Heart right ventricle (tissue), 16 donors: ENCODE measurements around the gene CNOT4. TPM values are rescaled to one million over a fixed set of nuclear protein-coding genes. Genes with fewer than 3 reads are reported as not detected.
"Not testable (repeated sequence)": the region's sequence is repeated elsewhere in the genome, so short reads cannot be mapped to it uniquely, and the experiment has no call there.

Experiments used
- ATAC-seq, 8 donors: fragments of 200-7000 bp; cut with Tn5 transposase; one replicate each; pipeline ENCODE4 v1.9.1; 2020; ENCODE audit warnings: mild to moderate bottlenecking in 8 of 8, moderate library complexity in 8 of 8, moderate number of reproducible peaks in 1 of 8
- DNase-seq, 2 donors: peaks; one replicate each; pipeline ENCODE4 v3.0.0-alpha.2; 2020
- H3K27ac ChIP-seq, 10 donors: fragments of 200-600 bp; sonication (generic) in 2 of 10; one replicate each; pipeline versions ENCODE4 v1.5.0 to v1.8.0; 2020 to 2022; ENCODE audit warnings: mild to moderate bottlenecking in 3 of 10
- H3K27me3 ChIP-seq, 7 donors: fragments of 200-600 bp; one replicate each; pipeline ENCODE4 v1.8.0; 2021 to 2022; ENCODE audit warnings: mild to moderate bottlenecking in 2 of 7
- H3K36me3 ChIP-seq, 9 donors: fragments of 200-600 bp; sonication (generic) in 1 of 9; one replicate each; pipeline versions ENCODE4 v1.5.0 to v1.8.0; 2020 to 2022; ENCODE audit warnings: mild to moderate bottlenecking in 2 of 9
- H3K4me1 ChIP-seq, 9 donors: fragments of 200-600 bp; sonication (generic) in 1 of 9; one replicate each; pipeline versions ENCODE4 v1.5.0 to v1.8.0; 2020 to 2022; ENCODE audit warnings: mild to moderate bottlenecking in 4 of 9
- H3K4me3 ChIP-seq, 10 donors: fragments of 200-600 bp; sonication (generic) in 2 of 10; one replicate each; pipeline versions ENCODE4 v1.5.0 to v1.8.0; 2020 to 2022; ENCODE audit warnings: mild to moderate bottlenecking in 7 of 10, moderate library complexity in 2 of 10
- H3K9me3 ChIP-seq, 11 donors: fragments of 200-600 bp in 10 of 11; sonication (generic) in 2 of 11; one replicate each; pipeline versions ENCODE4 v1.5.0 to v1.8.0; 2013 to 2022; ENCODE audit warnings: mild to moderate bottlenecking in 2 of 11, control low read depth in 1 of 11, moderate library complexity in 1 of 11
- WGBS, 2 donors: extraction: QIAGEN DNeasy Blood & Tissue Kit; methylation state at CpG; one replicate each; pipeline ENCODE4 v1.1.7; 2013; ENCODE audit warnings: inconsistent platforms in 1 of 2; 5-methylcytosine and 5-hydroxymethylcytosine counted together
- intact Hi-C, 10 donors: fragments of 100-400 bp; cut with DNase I; formaldehyde crosslinking; loops; one replicate each; pipeline versions ENCODE4 v1.11.1 to v1.14.2; 2022
- polyA plus RNA-seq, 2 donors: library from polyadenylated mRNA; stranded (reverse); fragments of 200-250 nt; gene quantifications; one replicate each; pipeline ENCODE4 v1.2.3, GENCODE V29; 2013
- total RNA-seq, 10 donors: library from RNA; stranded (reverse); fragmentation: NEBNext Ultra II Directional in 3 of 10; extraction: Animal tissue kit (Norgen Biotek cat#: 25700) in 3 of 10; gene quantifications; one replicate each; pipeline versions ENCODE4 v1.2.1 to v1.2.4, GENCODE V29; 2021 to 2023
- TF ChIP-seq, protein P1 (sequence below), 9 donors: fragments of 200-600 bp; sonication (generic) in 2 of 9; IDR thresholded peaks; one replicate each; pipeline versions ENCODE4 v1.5.0 to v1.8.0; 2021 to 2022; ENCODE audit warnings: antibody characterized with exemption in 9 of 9, mild to moderate bottlenecking in 5 of 9, moderate library complexity in 1 of 9
- donor health status: Arrhythmogenic right ventricular cardiomyopathy.
- donor health status: ischemic (EF 13 %, LVEDD 7.1; RV severe dilation, severe dysfunction).
- donor health status: healthy with polysubstance abuse.
- donor health status: DM: no; HTN: yes; CAD: no.
- donor health status: DM: no; HTN: no; CAD: no.
- donor health status: ischemic (EF 25% LVEDD 6.9; RV normal size, moderate dysfunction).
- donor health status: ischemic (EF 25% LVEDD 5.7; RV mildly dilated, moderate dysfunction).
- donor health status: healthy.
- donor health status: DM: yes; HTN: yes; CAD: no.
- donor health status: Ischemic cardiomyopathy.
- donor health status: ischemic (EF 35%, LVEDD 5.7; RV mildly dilated, moderate dysfunction).
- donor health status: nonischemic (EF 11% LVEDD 7.7; RV severe dilation, severe dysfunction).
- donor health status: DM: yes; HTN: yes; CAD: no.
- donor health status: PGD.
- donor health status: ischemic (EF 29% LVEDD 5.4; RV normal size, mild dysfunction).
- donor health status: nonischemic (EF 23%, LVEDD 6.1; RV moderate dilation, normal function).

The CNOT4 gene
- total and polyA plus RNA-seq, 12 donors, result 5.2 to 31.7 (median 27.0) TPM

DNA sequence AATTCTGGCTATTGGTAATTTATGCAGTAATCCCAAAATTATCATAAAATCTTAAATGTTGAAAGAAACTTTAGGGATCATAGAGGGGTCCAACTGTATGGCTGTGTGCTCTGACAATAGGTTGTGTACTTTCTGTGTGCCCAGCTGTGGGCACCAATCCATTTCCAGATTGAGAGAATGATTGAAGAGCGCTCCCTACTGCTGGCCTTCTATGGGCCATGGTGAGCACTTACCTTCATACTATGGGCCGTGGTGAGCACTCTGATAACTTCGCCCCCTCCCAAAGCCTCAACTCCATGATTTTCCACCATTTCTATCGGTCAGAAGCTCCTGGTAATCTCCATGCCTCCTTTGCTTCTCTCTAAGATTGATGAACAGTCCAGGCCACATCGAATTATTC lies 157.6 kb downstream of the CNOT4 start:
- Histone ChIP-seq H3K4me1 (no peaks in the 10 kb centered on the region), H3K9me3 (no peaks in the 10 kb centered on the region), H3K4me3 (no peak overlapping the region), H3K27ac (no peak overlapping the region), H3K36me3 (no peaks in the 10 kb centered on the region), H3K27me3 (no peaks in the 10 kb centered on the region)
- ATAC-seq (no peak), DNase-seq (no peak)
- TF ChIP-seq, protein P1, sequence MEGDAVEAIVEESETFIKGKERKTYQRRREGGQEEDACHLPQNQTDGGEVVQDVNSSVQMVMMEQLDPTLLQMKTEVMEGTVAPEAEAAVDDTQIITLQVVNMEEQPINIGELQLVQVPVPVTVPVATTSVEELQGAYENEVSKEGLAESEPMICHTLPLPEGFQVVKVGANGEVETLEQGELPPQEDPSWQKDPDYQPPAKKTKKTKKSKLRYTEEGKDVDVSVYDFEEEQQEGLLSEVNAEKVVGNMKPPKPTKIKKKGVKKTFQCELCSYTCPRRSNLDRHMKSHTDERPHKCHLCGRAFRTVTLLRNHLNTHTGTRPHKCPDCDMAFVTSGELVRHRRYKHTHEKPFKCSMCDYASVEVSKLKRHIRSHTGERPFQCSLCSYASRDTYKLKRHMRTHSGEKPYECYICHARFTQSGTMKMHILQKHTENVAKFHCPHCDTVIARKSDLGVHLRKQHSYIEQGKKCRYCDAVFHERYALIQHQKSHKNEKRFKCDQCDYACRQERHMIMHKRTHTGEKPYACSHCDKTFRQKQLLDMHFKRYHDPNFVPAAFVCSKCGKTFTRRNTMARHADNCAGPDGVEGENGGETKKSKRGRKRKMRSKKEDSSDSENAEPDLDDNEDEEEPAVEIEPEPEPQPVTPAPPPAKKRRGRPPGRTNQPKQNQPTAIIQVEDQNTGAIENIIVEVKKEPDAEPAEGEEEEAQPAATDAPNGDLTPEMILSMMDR (IDR thresholded peaks at IDR 0.05), result no peak
- intact Hi-C loops, result no loop called here
- 91 to 92% methylated on average over 5 of the region's 5 CpGs for WGBS, 2 donors

DNA sequence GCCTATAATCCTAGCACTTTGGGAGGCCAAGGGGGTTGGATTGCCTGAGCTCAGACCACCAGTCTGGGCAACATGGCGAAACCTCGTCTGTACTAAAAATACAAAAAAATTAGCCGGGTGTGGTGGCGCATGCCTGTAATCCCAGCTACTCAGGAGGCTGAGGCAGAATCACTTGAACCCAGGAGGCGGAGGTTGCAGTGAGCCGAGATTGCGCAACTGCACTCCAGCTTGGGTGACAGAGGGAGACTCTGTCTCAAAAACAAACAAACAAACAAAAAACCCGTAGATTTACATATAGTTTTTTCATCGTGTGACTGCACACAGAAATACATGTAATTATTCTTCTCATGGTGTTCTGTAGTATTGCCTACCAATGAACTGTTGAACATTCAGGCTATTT lies 158.8 kb downstream of the CNOT4 start:
- DNase-seq, H3K36me3 ChIP-seq, H3K9me3 ChIP-seq, H3K4me3 ChIP-seq, H3K27ac ChIP-seq, intact Hi-C loops, H3K4me1 ChIP-seq, ATAC-seq, H3K27me3 ChIP-seq: not testable (repeated sequence)
- 92 to 95% methylated on average over 9 of the region's 9 CpGs for WGBS, 2 donors

DNA sequence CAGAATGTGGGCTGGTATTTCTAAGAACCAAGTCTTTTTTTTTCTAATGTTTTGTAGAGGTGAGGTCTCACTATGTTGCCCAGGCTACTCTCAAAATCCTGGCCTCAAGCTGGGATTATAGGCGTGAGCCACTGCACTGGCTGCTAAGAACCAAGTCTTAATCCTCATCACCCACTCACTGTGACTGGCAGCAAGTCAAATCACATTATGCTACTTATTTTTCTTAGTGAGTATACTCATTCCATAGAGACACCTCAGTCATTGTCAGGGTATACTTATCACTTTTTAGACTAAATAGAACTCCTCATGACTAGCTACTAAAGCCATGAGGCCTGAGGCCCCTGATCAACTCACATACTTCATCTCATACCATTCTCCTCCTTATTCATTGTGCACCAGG lies 160.2 kb downstream of the CNOT4 start:
- no peaks in the 10 kb centered on the region for H3K9me3 ChIP-seq
- TF ChIP-seq, protein P1 (IDR thresholded peaks at IDR 0.05), result no peak

DNA sequence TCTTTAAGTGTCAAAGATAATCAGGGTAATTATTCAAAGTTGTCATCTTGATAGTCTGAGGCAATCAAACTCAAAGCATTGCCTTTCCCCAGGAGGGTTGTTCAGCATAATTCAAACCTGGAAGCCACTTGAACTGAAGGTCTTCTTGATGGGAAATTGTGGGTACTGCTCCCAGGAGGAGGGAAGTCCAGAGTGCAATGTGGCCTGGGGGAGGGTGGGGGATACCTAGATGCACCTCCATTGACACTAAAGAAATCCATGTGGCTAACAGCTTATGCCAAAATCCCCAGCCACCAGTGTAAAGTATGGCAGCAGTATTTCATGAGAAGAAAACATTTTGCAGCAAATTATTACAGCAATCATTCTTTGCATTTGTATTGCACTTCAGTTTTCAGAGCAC lies 161.4 kb downstream of the CNOT4 start:
- Histone ChIP-seq H3K9me3 (no peaks in the 10 kb centered on the region), H3K36me3 (no peaks in the 10 kb centered on the region), H3K27ac (no peak overlapping the region), H3K27me3 (no peaks in the 10 kb centered on the region), H3K4me1 (peaks cover 0 to 2% (median 0%) of the 10 kb centered on the region in 9 donors), H3K4me3 (no peak overlapping the region)
- TF ChIP-seq, protein P1 (IDR thresholded peaks at IDR 0.05), result no peak
- intact Hi-C loops, result no loop called here
- ATAC-seq, result no peak
- DNase-seq, result no peak

More for the DNA sequence above, 160.2 kb downstream of the CNOT4 start:
- Histone ChIP-seq H3K27me3 (no peaks in the 10 kb centered on the region), H3K27ac (no peak overlapping the region), H3K36me3 (no peaks in the 10 kb centered on the region), H3K4me3 (no peak overlapping the region), H3K4me1 (no peaks in the 10 kb centered on the region)
- no peak for ATAC-seq
- intact Hi-C loops, result no loop called here
- WGBS, 2 donors, result 93% methylated on average over 1 of the region's 1 CpG
- no peak for DNase-seq

DNA sequence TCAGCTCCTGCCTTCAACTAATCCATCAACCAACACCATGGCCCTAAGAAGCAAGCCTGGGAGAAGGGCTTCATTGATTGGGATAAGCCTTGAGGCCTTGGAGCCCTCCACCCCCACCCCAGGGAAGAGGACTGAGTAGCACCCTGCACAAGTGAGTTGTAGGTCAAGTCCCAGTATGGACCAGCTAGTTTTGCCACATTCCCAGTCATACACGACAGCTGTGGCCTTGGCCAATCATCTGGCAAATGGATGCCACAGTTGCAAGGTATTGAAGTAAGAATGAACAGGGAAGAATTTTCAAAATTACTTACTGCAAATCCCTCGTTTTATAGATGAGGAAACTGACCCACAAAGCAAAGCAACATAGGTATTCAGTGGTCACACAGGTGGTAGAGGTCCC lies 166.5 kb downstream of the CNOT4 start:
- no peak overlapping the region for H3K4me3 ChIP-seq
- DNase-seq (no peak), ATAC-seq (peak in 3 of 8 donors; percentile 20 to 38 (median 21))
- no peaks in the 10 kb centered on the region for H3K36me3 ChIP-seq
- TF ChIP-seq, protein P1 (IDR thresholded peaks at IDR 0.05), result no peak
- H3K4me1 ChIP-seq, result peaks cover 0 to 7% (median 3%) of the 10 kb centered on the region in 9 donors
- 59 to 66% methylated on average over 2 of the region's 2 CpGs for WGBS, 2 donors
- H3K9me3 ChIP-seq, result no peaks in the 10 kb centered on the region
- H3K27ac ChIP-seq, result no peak overlapping the region
- intact Hi-C loops, result no loop called here
- H3K27me3 ChIP-seq, result no peaks in the 10 kb centered on the region
